GM10248 (cell line): ENCODE measurements around the gene ELAVL1.

Experiments
- CTCF ChIA-PET: fragments of 300-600 bp; sonication (Branson Sonifier 250); formaldehyde crosslinking; extraction: SDS; loops from one replicate; lab custom pipeline; 2021; ENCODE audit warnings: antibody characterized with exemption; lab: Yijun Ruan, JAX
- POLR2A ChIA-PET: fragments of 350-650 bp; sonication (Branson Sonifier 250); formaldehyde crosslinking; extraction: SDS; loops from one replicate; lab custom pipeline; 2020; ENCODE audit warnings: antibody characterized with exemption; lab: Yijun Ruan, JAX
- DNase-seq: peaks from one replicate; pipeline ENCODE4 v3.0.0; 2012; ENCODE audit errors: extremely low spot score
- TF ChIP-seq, protein P1 (sequence below): IDR thresholded peaks from 2 replicates; pipeline ENCODE4 v1.5.1; 2012; ENCODE audit warnings: mild to moderate bottlenecking, low read depth; ENCODE audit errors: extremely low read depth, missing control alignments, control extremely low read depth

The ELAVL1 gene

GRCh38 chr19:8045872-8046568 lies 40.6 kb upstream of the ELAVL1 start:
- TF ChIP-seq, protein P1, sequence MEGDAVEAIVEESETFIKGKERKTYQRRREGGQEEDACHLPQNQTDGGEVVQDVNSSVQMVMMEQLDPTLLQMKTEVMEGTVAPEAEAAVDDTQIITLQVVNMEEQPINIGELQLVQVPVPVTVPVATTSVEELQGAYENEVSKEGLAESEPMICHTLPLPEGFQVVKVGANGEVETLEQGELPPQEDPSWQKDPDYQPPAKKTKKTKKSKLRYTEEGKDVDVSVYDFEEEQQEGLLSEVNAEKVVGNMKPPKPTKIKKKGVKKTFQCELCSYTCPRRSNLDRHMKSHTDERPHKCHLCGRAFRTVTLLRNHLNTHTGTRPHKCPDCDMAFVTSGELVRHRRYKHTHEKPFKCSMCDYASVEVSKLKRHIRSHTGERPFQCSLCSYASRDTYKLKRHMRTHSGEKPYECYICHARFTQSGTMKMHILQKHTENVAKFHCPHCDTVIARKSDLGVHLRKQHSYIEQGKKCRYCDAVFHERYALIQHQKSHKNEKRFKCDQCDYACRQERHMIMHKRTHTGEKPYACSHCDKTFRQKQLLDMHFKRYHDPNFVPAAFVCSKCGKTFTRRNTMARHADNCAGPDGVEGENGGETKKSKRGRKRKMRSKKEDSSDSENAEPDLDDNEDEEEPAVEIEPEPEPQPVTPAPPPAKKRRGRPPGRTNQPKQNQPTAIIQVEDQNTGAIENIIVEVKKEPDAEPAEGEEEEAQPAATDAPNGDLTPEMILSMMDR = no peak
- ChIA-PET POLR2A (no interaction called here), CTCF (no interaction called here)
- no peak for DNase-seq

- TF ChIP-seq, protein P1 = no peak
- POLR2A ChIA-PET = no interaction called here
- DNase-seq = no peak
- CTCF ChIA-PET = interaction anchor here (1.2 kb wide), 1 partner anchor 13 kb away, joined by 4 read pairs; no protein-coding TSS in a partner anchor
Measured at GRCh38 chr19:8044018-8044417, 38.6 kb upstream of the ELAVL1 start.

DNA sequence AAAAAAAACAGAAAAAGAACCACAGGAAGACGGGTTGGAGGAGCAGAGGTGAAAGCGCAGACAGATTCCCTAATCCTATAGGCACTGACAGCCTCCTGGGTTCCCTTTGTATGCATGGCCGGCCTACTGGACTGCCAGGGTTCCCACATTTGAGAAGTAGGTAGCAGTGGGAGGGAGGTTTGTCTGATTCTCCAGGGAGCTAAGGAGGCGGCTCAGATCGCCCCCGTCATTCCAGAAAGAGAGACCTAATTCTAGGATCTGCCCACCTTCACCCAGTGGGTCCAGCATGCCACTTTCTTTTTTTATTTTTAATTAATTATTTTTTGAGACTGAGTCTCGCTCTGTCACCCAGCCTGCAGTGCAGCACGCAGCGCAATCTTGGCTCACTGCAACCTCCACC lies 37.5 kb upstream of the ELAVL1 start:
- POLR2A ChIA-PET = no interaction called here
- CTCF ChIA-PET = no interaction called here
- DNase-seq = no peak
- TF ChIP-seq, protein P1 = no peak

- ChIA-PET CTCF (no interaction called here), POLR2A (no interaction called here)
- TF ChIP-seq, protein P1 = no peak
Measured at GRCh38 chr19:8041531-8041931, 36.1 kb upstream of the ELAVL1 start.

GRCh38 chr19:8039231-8039630 lies 33.8 kb upstream of the ELAVL1 start:
- DNase-seq = no peak
- ChIA-PET CTCF (interaction anchor here (1.0 kb wide), 1 partner anchor 8 kb away, joined by 3 read pairs; no protein-coding TSS in a partner anchor), POLR2A (interaction anchor here (0.6 kb wide), 1 partner anchor 193 kb away, joined by 4 read pairs; no protein-coding TSS in a partner anchor)
- TF ChIP-seq, protein P1 = no peak

More at GRCh38 chr19:8041531-8041931, 36.1 kb upstream of the ELAVL1 start:
- DNase-seq = no peak

- no peak for DNase-seq
- TF ChIP-seq, protein P1 = no peak
- CTCF ChIA-PET = no interaction called here
- POLR2A ChIA-PET = interaction anchor here (0.6 kb wide), 1 partner anchor 193 kb away, joined by 4 read pairs; no protein-coding TSS in a partner anchor
Measured at GRCh38 chr19:8038815-8039214, 33.4 kb upstream of the ELAVL1 start.
